Stimulated activated CD8-positive, alpha-beta memory T cell treated with anti-CD3 and anti-CD28 coated beads, Interleukin-7, amount 100 ng/mL, for 1 hour (primary cell): ENCODE results near the gene MYO15A.

Source experiments
- DNase-seq, 2 donors: peaks; one replicate each; pipeline ENCODE4 v3.0.0-alpha.2; 2020; ENCODE audit warnings: low read depth in 2 of 2

MYO15A gene

DNA sequence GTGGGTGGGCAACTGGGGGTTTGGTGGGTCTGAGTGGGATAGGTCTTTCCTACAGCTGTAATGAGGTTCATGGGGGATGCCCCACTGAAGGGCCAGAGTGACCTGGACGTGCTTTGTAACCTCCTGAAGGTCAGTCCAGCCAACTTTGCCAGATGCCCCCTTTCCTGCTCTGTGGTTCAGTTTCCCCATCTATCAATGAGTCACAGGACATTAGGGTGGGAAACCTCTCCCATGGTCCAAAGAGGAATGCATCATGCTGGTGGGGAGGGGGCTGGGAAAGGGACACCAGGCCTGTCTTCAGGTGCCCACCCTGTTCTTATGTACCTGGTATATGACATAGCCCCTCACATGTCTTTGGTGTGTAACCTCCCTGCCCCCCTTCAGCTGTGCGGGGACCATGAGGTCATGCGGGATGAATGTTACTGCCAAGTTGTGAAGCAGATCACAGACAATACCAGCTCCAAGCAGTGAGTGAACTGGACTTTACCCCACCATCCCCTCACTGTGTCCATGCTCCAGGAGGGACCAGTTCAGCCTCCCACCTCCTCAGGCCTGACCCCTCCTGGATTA lies 51.1 kb downstream of the MYO15A start:
- no peak for DNase-seq

DNA sequence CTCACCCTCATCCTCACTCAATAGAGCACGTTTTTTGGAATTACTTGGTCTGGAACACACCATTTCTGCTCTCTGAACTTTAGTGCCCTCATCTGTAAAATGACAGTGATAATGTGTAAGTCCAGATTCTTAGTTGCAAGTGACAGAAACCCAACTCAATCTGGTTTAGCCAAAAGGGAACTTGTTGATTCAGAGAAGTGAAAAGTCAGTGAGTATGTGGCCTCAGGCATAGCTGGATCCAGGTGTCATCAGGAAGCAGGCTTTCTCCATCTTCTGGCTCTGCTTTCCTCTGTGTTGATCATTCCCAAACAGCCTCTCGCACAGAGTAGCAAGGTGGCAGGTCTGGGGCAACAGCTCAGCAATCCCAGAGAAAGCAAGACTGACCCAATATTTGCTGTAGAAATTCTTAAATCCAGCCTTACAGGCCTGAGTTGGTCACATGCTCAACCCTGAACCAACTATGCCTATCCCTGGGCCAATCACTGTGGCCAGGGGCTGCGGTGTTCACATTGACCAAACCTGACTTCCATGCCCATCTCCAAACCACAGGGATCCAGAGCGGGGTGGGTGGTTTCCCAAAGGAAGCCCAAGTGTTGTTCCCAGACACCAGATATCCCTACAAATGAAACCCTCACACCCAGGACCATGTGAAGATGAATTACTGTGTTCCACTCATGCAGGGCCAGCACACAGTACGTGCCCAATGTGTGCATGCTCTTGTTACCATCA lies 51.7 kb downstream of the MYO15A start:
- DNase-seq: no peak

DNA sequence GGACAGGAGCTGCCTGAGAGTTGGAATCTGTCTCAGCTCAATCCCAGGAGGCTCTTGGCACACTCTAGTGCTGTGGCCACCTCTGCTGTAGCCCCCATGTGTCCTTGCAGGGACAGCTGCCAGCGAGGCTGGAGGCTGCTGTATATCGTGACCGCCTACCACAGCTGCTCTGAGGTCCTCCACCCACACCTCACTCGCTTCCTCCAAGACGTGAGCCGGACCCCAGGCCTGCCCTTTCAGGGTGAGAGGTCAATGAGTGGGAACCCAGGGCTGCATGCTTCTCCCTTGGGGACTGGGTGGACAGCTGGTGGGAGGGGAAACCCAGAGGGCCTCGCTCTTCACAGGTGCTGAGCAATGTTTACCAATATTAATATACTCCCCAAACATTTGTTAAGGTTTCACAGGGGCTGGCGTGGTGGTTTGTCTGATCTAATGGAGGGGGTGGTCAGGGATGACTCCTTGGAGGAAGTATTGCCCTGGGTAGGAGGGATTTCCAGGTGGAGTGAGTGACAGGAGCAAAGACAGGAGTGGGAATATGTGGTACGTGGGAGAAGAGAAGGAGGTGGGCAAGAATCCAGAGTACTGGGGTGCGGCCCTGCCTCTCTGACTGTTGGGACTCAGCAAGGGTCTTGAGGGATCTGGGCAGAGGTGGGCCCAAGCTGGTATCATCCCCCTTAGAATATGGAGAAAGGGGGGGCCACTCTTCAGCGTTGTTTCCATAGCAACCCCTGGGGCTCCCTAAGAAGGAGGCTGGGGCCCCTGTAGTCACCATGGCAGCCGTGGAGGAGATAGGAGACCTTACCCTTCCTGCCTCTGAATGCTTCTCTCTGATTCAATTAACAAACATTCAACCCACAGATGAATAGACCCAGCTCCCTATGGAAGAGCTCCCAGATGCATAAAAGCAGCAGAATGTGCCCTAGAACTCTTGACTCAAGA lies 52.9 kb downstream of the MYO15A start:
- no peak for DNase-seq

DNA sequence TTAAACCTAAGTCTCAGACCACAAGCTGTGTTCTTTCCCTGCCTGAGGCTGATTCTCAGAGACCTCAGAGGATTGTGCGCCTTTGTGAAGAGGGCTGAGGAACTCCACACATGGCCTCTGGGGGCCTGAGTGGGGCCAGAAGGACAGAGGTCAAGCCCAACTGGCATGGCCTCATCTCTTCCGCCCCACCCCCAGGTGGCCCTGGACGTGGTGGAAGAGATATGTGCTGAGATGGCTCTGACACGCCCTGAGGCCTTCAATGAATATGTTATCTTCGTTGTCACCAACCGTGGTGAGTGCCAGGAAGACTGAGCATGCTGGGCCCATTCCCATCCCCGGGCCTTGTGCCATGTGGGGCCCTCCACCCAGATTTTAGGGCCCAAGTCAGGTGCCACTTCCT lies 55.0 kb downstream of the MYO15A start:
- no peak for DNase-seq

DNA sequence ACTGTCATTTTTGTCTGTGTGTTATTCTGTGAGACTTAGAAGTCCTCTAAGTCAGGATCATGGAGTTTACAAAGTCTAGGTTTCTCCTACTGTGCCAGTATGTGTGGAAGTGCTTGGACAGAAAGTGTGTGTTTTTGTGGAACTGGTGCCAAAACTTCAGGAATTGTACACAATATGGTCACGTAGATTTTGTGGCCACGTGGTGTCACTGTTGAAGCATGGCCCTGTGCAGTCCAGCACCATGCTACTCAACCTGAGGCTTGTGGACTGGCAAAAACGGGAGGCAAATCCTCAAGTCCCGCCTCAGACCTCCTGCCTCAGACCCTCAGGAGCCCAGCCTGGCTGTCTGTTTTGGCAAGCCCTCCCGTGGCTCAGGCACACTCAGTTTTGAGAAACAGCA lies 58.3 kb downstream of the MYO15A start:
- no peak for DNase-seq

DNA sequence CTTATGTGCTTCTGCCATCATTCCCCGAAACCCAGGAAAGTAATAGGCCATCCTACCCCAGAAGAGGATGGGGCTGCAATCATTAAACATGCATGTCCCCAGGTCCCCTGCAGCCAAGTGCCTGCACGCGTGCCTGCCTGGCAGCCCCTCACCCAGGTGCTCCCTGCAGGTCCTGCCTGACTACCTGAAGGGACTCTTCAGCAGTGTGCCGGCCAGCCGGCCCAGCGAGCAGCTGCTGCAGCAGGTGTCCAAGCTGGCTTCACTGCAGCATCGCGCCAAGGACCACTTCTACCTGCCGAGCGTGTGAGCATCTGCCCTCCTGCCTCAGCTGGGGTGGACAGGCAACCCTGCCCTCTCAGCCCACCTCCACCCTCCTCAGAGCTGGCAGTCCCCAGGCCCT lies 58.9 kb downstream of the MYO15A start:
- no peak for DNase-seq

DNA sequence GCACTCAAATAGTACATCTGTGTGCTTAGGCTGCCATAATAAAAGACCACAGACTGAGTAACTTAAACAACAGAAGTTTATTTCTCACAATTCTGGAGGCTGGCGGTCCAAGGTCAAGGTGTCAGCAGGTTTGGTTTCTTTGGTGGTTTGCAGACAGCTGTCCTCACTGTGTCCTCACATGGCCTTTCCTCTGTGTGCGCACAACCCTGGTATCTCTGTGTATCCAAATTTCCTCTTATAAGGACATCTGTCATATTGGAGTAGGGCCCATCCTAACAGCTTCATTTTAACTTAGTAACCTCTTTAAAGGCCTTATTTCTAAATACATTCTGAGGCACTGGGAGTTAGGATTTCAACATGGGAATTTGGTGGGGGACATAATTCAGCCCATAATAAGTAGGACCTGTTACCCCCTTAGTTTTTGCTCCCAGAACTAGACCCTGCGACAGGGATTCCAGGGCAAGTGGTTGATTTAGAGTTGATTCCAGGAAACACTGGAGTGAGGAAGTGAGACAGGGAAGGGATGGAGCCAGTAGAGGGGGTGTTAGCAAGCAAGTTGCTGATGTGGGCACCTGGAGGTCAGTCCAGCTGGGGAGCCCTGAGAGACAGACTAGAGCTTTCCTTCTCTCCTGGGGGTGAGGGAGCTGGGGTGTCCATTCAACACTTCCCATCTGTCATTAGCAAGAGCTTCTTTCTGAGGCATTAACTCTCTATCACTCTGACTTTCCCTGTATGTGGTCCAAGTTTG lies 64.1 kb downstream of the MYO15A start:
- no peak for DNase-seq

DNA sequence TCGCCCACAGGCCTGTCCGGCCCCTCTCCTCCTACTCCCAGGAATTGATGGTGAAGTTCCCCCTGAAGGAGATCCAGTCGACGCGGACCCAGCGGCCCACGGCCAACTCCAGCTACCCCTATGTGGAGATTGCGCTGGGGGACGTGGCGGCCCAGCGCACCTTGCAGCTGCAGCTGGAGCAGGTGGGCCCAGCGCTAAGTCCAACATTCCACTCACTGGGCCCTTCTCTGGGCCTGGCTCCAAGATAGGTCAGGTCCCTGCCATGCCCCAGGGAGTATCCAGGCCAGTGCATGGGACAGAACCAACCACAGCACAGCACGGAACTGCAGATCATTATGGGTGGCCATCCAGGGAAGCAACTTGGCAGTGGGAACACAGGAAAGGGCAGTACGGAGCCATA lies 65.2 kb downstream of the MYO15A start:
- DNase-seq: no peak

DNA sequence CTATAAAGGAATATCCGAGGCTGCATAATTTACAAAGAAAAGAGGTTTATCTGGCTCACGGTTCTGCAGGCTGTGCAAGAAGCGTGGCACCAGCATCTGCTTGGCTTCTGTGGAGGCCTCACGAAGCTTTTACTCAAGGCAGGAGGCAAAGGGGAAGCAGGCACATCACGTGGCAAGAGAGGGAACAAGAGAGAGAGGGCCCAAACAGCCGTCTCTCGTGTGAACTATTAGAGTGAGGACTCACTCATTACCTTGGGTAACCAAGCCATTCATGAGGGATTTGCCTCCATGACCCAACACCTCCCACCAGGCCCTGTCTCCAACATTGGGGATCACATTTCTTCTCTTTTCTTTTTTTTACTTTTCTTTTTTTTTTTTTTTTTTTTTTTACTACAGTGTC lies 67.6 kb downstream of the MYO15A start:
- DNase-seq: no peak

DNA sequence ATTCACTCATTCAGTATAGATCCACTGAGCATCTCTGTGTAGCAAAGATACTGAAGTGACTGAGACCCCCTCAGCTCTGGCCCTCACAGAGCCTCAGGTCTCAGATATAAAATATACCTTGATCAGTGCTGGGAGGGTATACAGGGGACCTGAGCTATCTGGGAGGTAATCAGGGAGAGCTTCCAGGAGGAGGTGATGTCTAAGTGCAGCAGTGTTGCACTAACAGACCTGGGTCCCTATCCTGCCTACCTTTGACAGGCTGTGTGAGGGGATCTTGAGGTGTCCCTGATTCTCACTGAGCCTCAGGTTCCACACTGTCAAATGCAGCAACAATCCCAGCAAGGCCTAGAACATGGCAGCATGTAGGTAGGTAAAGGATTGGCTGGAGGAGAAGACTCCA lies 68.6 kb downstream of the MYO15A start:
- no peak for DNase-seq

DNA sequence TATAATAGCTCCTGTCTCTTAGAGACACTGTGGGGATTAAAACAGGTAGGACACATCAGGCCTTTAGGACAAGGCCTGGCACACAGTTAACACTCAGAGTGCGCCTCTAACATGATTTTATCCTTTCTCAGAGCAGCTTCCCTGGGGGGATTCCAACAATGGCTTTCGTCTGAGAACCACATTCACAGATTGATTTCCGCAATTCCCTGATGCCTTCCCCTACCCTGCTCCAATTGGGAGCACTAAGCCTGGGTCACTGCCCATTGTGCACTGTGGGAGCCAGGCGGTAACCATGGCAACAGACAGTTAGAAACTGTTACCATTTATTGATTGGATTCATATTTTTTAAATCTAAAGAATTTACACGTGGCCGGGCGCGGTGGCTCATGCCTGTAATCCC lies 69.2 kb downstream of the MYO15A start:
- DNase-seq: no peak

DNA sequence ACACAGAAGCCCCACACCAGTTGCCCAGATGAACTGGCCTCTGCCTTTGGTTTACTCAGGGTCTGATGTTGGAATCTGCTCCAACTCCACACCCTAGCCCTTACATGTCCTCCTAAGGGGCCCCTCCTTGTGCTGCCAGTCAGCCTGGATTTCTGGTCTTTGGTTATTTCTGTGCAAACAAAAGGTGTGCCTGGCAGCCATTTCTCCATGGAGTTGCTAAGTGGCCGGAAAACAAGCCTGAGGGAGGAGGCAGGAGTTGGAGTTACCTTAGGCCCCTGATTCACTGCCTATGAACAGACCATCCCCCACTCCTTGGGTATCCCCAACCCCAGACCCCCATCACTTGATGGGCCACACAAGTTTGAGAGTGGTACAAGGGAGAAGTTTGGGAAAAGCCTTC lies 70.6 kb downstream of the MYO15A start:
- no peak for DNase-seq

DNA sequence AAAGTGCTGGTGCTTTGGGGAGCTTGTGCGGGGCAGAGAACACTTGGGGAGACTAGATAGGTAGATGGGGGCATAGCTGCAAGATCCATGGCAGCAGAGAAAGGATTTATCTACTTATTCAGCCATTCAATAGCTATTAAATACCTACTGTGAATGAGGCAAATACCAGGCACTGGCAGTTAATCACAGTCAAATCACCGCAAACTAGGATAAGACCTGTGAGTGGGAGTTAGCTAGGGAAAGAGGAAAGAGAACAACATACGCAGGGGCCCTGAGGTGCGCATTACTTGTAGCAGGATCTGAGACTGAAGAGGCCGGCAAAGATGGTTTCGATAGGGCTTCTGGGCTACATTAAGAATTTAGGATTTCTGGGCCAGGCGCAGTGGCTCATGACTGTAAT lies 71.2 kb downstream of the MYO15A start:
- DNase-seq: no peak

DNA sequence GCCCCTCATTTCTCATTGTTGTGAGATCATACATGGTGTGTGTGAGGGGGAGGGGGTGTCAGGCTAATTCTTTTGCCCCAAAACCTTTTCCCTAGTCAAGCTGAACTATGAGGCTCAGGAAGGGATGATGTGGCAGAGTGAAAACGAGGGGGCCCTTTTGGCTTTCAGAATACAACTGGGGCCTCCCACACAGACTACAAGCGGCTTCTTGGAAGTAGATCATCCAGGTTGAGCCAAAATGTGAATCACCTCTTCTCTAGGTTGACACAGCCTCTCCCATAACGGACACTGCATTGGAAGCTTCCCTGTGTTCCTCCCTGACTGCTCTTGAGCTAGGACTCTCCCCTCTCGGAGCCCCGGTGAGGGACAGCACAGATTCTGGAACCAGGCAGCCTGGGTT lies 72.8 kb downstream of the MYO15A start:
- no peak for DNase-seq

DNA sequence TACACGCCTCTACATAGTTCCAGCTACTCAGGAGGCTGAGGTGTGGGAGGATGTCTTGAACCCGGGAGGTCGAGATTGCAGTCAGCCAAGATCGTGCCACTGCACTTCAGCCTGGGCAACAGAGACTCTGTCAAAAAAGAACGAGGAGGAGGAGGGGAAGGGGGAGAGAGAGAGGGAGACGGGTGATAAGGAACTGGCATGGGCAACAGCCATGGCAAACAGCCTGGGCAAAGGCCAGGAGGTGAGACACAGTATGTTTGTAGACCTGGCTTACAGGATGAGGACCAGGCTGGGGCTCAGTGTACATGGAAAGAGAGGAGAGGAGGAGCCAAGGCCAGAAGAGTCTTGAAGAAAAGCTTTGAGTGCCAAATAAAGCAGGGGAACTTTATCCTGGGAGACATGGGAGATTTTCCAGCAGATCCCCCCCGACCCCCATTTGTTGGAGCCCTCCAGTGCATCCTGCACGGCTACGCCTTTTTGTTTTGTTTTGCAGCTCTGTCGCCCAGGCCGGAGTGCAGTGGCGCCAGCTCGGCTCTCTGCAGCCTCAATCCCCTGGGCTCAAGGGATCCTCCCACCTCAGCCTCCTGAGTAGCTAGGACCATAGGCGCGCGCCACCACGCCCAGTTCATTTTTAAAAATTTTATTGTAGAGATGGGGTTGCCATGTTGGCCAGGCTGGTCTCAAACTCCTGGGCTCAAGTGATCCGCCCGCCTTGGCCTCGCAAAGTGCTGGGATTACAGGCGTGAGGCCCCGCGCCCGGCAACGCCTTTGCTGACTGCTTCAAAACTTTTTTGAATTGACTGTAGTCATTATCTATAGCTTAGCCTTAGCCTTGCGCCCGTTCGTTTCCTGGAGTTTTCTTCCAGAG lies 73.8 kb downstream of the MYO15A start:
- DNase-seq: no peak

DNA sequence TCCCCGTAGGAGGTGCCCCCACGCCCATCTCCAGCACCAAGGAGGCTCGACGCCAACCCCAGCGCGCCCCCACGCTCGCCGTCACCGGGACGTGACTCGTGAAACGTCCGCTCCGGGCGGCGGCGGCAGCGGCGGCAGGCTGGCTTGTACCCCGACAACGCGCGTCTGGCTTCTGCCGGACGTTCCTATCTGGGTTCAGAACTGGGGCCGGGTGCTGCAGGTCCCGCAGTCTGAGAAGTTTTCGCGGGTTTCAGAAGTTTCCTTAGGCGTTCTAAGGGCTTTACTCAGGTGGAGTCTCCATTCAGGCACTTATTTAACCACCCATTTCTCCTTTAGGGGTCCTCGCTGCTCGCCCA lies 74.4 kb downstream of the MYO15A start:
- DNase-seq: peak; percentile 59 to 63

DNA sequence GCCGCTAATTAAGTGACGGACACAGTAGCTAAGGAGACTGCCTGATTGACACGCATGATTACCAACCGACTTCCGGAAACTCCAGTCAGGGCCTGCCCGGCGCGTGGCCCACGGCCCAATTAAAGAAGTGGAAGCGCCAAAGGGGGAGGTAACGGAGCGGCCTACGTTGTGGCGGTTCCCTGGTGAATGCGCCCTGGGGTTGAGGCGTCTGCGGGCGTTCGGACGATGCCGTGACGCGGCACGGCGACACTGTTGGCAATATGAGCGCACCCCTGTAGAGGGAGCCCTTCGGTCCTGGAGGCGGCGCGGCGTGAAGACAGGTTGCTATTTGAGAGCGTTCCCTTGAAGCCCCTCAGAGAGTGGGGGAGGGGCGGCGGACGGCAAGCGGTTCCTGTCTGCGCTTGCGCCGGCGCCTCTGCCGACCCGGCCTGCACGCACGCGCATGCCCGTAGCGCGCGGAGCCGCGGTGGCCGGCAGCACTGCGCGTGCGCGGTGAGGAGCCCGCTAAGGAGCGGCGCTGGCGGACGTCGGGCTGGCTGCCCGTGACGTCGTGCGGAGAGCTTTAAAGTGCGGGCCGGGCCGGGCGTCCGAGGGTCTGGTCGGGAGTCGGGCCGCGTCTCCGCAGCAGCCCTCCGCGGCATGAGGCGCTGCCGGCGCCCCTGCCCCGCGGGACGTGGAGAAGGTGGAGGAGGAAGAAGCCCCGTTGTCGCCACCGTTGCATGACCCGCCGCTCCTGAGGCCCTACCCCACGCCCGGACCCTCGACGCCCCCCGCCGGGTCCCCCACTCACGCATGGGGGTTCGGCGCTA lies 75.0 kb downstream of the MYO15A start, which contains the start of gene ALKBH5:
ALKBH5 (plus strand) TSS at position 495 of the 809 bp plus-strand sequence. CDS start 416 bp downstream, outside the sequence.
- DNase-seq: peak; percentile 89 to 92

DNA sequence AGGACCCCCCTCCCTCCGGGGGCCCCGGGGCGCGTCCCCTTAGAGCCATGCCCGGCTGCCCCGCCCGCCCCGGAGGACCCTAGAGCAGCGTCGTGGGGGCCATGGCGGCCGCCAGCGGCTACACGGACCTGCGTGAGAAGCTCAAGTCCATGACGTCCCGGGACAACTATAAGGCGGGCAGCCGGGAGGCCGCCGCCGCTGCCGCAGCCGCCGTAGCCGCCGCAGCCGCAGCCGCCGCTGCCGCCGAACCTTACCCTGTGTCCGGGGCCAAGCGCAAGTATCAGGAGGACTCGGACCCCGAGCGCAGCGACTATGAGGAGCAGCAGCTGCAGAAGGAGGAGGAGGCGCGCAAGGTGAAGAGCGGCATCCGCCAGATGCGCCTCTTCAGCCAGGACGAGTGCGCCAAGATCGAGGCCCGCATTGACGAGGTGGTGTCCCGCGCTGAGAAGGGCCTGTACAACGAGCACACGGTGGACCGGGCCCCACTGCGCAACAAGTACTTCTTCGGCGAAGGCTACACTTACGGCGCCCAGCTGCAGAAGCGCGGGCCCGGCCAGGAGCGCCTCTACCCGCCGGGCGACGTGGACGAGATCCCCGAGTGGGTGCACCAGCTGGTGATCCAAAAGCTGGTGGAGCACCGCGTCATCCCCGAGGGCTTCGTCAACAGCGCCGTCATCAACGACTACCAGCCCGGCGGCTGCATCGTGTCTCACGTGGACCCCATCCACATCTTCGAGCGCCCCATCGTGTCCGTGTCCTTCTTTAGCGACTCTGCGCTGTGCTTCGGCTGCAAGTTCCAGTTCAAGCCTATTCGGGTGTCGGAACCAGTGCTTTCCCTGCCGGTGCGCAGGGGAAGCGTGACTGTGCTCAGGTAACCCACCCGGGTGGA lies 75.8 kb downstream of the MYO15A start:
- DNase-seq: peak; percentile 36 to 48

DNA sequence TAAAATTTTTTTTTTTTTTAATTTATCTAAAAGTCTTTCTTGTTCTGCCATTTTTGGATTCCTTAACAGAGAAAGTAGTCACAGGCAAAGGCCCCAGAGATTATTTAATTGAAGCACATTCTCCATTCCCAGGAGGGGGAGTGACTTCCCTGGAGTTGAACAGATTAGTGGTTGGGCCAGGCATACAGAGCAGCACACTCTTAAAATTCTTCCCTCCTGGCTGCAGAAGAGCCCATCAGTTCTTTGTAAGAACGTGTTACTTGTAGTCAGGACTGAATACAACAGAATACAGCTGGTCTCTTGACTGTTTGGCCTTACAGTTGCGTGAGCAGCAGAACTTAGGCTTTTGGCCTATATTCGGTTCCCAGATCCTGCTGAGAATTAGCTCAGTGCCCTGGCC lies 76.8 kb downstream of the MYO15A start:
- DNase-seq: no peak
